ENCODE results near the gene BCL7A.
A peak's percentile ranks its signal among the peaks of the same experiment; 100 is the strongest.

BCL7A gene

DNA sequence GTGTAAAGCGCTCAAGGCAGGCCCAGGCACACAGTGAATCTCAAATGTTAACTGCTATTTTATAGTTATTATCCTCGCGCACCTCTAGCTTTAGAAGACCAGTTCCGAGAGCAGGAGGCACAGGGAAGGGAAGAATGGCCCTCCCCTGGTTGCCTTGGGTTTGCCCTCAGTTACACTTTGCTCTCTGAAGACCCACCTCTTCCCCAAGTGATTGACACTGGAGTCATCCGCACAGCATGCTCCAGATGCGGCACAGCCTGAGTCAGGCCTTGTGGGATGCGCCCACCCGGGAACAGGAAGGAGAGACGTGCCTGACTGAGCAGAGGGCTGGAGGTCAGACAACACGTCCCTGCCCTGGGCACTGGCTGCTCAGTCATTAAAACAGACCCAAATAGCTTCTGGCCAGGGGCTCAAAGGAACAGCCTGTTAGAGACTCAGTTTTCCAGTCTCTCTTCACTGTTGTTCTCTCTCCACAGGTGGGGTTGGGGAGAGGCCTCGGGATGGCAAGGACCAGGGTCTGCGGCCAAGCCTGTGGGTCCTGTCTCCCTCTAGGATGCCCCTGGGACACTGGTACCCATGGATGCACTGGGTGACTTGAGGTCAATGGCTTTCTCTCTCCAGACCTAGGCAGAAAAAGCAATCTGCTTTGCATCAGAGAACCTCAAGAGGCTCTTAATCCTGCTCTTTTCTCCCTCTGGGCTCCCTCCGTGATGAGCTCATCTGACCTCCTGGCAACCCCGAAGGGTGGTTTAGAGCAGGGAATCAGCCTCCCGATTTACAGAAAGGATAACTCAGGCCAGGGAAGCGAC lies 43.3 kb downstream of the BCL7A start:
- peaks cover 34% of the 10 kb centered on the region for H3K4me1 ChIP-seq (ENCODE audit: control insufficient read depth, low read length)

GRCh38 chr12:122067548-122067947 lies 45.9 kb downstream of the BCL7A start:
- no peaks in the 10 kb centered on the region for H3K36me3 ChIP-seq (ENCODE audit: control insufficient read depth, low read length)
- peaks cover 16% of the 10 kb centered on the region for H3F3A ChIP-seq (ENCODE audit: control insufficient read depth, insufficient read depth)
- no peaks in the 10 kb centered on the region for H4K20me1 ChIP-seq (ENCODE audit: control insufficient read depth, insufficient read depth, low read depth, low read length)
- H3K4me3 ChIP-seq (ENCODE audit: low read length), result no peak overlapping the region
- peak overlapping the region; percentile 33 for H3K4me2 ChIP-seq (ENCODE audit: low read length)
- H3K9me3 ChIP-seq (ENCODE audit: control insufficient read depth, insufficient read depth, low read length), result no peaks in the 10 kb centered on the region
- TF ChIP-seq, protein P1, sequence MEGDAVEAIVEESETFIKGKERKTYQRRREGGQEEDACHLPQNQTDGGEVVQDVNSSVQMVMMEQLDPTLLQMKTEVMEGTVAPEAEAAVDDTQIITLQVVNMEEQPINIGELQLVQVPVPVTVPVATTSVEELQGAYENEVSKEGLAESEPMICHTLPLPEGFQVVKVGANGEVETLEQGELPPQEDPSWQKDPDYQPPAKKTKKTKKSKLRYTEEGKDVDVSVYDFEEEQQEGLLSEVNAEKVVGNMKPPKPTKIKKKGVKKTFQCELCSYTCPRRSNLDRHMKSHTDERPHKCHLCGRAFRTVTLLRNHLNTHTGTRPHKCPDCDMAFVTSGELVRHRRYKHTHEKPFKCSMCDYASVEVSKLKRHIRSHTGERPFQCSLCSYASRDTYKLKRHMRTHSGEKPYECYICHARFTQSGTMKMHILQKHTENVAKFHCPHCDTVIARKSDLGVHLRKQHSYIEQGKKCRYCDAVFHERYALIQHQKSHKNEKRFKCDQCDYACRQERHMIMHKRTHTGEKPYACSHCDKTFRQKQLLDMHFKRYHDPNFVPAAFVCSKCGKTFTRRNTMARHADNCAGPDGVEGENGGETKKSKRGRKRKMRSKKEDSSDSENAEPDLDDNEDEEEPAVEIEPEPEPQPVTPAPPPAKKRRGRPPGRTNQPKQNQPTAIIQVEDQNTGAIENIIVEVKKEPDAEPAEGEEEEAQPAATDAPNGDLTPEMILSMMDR (IDR thresholded peaks at IDR 0.05; ENCODE audit: low read depth, low read length, poor library complexity, severe bottlenecking), result no peak
- no peak for TF ChIP-seq EZH2phosphoT487 (IDR thresholded peaks at IDR 0.05; ENCODE audit: borderline replicate concordance, low read length)
- no peak overlapping the region for H3K27ac ChIP-seq (ENCODE audit: low read depth, low read length)
- H3K27me3 ChIP-seq (ENCODE audit: control insufficient read depth, low read length), result no peaks in the 10 kb centered on the region
- no peaks in the 10 kb centered on the region for H3K79me2 ChIP-seq (ENCODE audit: control insufficient read depth, low read length)
- peaks cover 34% of the 10 kb centered on the region for H3K4me1 ChIP-seq (ENCODE audit: control insufficient read depth, low read length)
- H3K9me2 ChIP-seq (replicated peaks; ENCODE audit: control insufficient read depth, low read length), result no peaks in the 10 kb centered on the region

More for the DNA sequence above, 43.3 kb downstream of the BCL7A start:
- Histone ChIP-seq H3K4me3 (ENCODE audit: low read length) (peak overlapping the region; percentile 58), H3K4me2 (ENCODE audit: low read length) (peak overlapping the region; percentile 61), H3K27me3 (ENCODE audit: control insufficient read depth, low read length) (no peaks in the 10 kb centered on the region), H3K9me2 (replicated peaks; ENCODE audit: control insufficient read depth, low read length) (no peaks in the 10 kb centered on the region), H3F3A (ENCODE audit: control insufficient read depth, insufficient read depth) (peaks cover 35% of the 10 kb centered on the region), H3K9me3 (ENCODE audit: control insufficient read depth, insufficient read depth, low read length) (no peaks in the 10 kb centered on the region), H3K79me2 (ENCODE audit: control insufficient read depth, low read length) (no peaks in the 10 kb centered on the region), H3K36me3 (ENCODE audit: control insufficient read depth, low read length) (peaks cover 13% of the 10 kb centered on the region), H4K20me1 (ENCODE audit: control insufficient read depth, insufficient read depth, low read depth, low read length) (no peaks in the 10 kb centered on the region), H3K27ac (ENCODE audit: low read depth, low read length) (no peak overlapping the region)
- no peak for TF ChIP-seq EZH2phosphoT487 (IDR thresholded peaks at IDR 0.05; ENCODE audit: borderline replicate concordance, low read length)
- TF ChIP-seq, protein P1 (IDR thresholded peaks at IDR 0.05; ENCODE audit: low read depth, low read length, poor library complexity, severe bottlenecking), result no peak

DNA sequence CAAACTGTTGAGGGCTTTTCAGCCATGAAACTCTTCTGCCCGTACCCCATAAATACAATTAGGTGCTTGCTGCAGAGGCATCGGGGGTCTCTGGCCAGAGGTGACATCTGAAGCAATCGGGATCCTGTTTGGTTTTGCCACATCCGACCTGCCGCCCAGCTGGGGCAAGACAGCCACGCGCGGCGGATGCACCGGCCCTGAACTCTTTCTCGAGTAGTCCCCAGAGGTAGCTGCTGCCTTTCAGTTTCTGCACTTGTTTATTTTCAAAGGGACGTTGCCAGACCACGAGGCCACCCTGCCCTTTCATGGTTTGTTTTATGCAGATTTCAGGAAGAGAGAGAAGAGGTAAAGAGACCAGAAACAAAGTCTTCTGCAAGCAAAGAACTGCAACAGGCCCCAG lies 46.3 kb downstream of the BCL7A start:
- H3K9me3 ChIP-seq (ENCODE audit: control insufficient read depth, insufficient read depth, low read length), result no peaks in the 10 kb centered on the region
- H3K4me3 ChIP-seq (ENCODE audit: low read length), result no peak overlapping the region
- H3K36me3 ChIP-seq (ENCODE audit: control insufficient read depth, low read length), result no peaks in the 10 kb centered on the region
- peak overlapping the region; percentile 33 for H3K4me2 ChIP-seq (ENCODE audit: low read length)
- no peak overlapping the region for H3K27ac ChIP-seq (ENCODE audit: low read depth, low read length)
- H4K20me1 ChIP-seq (ENCODE audit: control insufficient read depth, insufficient read depth, low read depth, low read length), result no peaks in the 10 kb centered on the region
- peaks cover 14% of the 10 kb centered on the region for H3F3A ChIP-seq (ENCODE audit: control insufficient read depth, insufficient read depth)
- TF ChIP-seq EZH2phosphoT487 (IDR thresholded peaks at IDR 0.05; ENCODE audit: borderline replicate concordance, low read length), result no peak
- TF ChIP-seq, protein P1 (IDR thresholded peaks at IDR 0.05; ENCODE audit: low read depth, low read length, poor library complexity, severe bottlenecking), result no peak
- H3K4me1 ChIP-seq (ENCODE audit: control insufficient read depth, low read length), result peaks cover 33% of the 10 kb centered on the region
- no peaks in the 10 kb centered on the region for H3K9me2 ChIP-seq (replicated peaks; ENCODE audit: control insufficient read depth, low read length)
- H3K79me2 ChIP-seq (ENCODE audit: control insufficient read depth, low read length), result no peaks in the 10 kb centered on the region
- no peaks in the 10 kb centered on the region for H3K27me3 ChIP-seq (ENCODE audit: control insufficient read depth, low read length)
